ENCODE measurements around the gene MTUS2.

GRCh38 chr13:29336356-29336755, 516.2 kb downstream of the MTUS2 start:
- TF ChIP-seq POLR2A (IDR thresholded peaks at IDR 0.05) (no peak), CTCF (IDR thresholded peaks at IDR 0.05) (no peak), EP300 (IDR thresholded peaks at IDR 0.05) (no peak)
